Rectal smooth muscle tissue (tissue), 1 donor: Measurements from ENCODE around the gene HIVEP2.

Source experiments
- H3K27ac ChIP-seq: one replicate; pipeline ENCODE4 v1.7.0; 2013; ENCODE audit warnings: low read depth, low read length, inconsistent platforms
- H3K27me3 ChIP-seq: one replicate; pipeline ENCODE4 v1.7.0; 2013; ENCODE audit warnings: low read length; ENCODE audit not compliant: control insufficient read depth, insufficient read depth
- H3K36me3 ChIP-seq: one replicate; pipeline ENCODE4 v1.7.0; 2013; ENCODE audit warnings: low read length; ENCODE audit not compliant: control insufficient read depth, insufficient read depth
- H3K4me1 ChIP-seq: one replicate; pipeline ENCODE4 v1.7.0; 2013; ENCODE audit warnings: low read length; ENCODE audit not compliant: control insufficient read depth, insufficient read depth
- H3K4me3 ChIP-seq: one replicate; pipeline ENCODE4 v1.7.0; 2013; ENCODE audit warnings: low read length
- H3K9ac ChIP-seq: one replicate; pipeline ENCODE4 v1.7.0; 2013; ENCODE audit warnings: low read length

HIVEP2 gene

DNA sequence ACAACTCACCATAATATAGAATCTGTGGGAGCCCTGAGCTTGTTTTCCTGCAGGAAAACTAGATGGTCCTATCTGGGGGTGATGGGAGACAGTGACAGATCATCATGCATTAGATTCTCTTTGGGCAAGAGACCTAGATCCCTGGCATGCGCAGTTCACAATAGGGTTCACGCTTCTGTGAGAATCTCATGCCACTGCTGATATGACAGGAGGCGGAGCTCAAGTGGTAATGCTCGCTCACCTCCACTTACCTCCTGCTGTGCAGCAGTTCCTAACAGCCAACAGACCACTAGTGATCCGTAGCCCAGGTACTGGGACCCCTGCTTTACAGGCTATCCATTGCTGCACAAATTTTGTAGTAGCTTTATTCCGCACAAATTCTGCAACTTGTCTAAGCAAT lies 84.5 kb downstream of the HIVEP2 start:
- no peak overlapping the region for H3K4me3 ChIP-seq
- no peaks in the 10 kb centered on the region for H3K36me3 ChIP-seq
- no peak overlapping the region for H3K27ac ChIP-seq
- H3K9ac ChIP-seq, result no peak overlapping the region
- H3K27me3 ChIP-seq, result no peaks in the 10 kb centered on the region
- H3K4me1 ChIP-seq, result no peaks in the 10 kb centered on the region

DNA sequence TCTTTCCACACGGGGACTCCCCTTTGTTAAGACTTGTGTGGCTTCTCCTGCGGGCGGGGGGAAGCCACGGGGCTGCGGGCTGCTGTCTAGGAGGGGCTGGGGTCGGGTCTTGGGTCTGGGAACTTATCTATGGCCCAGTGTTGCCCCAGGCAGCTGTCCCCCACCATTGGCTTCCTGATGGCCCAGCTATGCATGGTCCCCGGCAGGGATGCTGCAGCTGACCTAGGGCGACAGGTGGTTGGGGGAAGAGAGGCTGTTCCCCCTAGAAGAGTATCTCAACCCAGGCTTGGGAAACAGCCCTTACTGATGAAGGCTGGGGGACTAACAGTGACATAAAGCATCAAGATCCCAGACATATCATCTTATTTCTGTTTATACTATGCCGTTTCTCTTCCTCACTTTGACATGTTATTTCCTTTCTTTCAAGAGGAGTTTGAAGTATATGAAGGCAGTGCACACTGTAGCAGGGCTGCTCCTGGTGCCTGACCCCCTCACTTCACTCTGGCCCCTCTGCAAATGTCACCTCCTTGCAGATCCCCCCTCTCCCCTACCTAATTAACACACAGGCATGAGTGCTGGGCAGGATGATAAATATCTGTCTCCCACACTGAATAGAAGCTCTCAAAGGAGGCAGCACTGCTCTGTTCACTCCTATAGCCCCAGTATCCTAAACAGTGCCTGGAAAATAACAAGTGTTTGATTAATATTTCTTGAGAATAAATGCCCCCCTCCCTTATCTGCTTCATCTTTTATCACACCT lies 87.0 kb downstream of the HIVEP2 start:
- Histone ChIP-seq H3K4me3 (no peak overlapping the region), H3K27ac (no peak overlapping the region), H3K36me3 (no peaks in the 10 kb centered on the region), H3K9ac (no peak overlapping the region), H3K27me3 (no peaks in the 10 kb centered on the region), H3K4me1 (no peaks in the 10 kb centered on the region)

DNA sequence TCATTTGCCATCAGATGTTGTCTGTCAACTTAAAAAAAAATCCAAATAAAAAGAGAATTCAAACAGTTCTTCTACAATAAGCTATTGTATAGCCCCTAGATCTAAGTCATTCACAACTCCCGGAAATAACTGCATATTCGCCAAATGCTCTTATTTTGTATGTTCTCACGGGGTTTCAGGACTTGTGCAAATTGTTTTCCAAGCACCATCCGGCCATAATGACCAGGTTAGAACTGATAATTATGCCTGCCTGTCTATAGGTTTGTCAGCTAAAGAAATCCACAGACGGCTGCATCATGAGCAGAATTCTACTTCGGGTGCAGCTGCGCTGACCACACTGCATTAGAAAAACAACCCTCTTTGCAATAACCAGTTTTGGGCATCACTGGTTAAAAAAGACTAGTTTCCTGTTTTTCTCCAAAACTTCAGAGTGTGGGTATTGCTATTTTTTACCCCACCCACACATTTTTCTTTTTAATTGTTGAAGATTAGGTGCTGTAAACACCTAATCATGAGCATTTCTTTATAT lies 87.7 kb downstream of the HIVEP2 start:
- H3K9ac ChIP-seq, result no peak overlapping the region
- H3K27me3 ChIP-seq, result no peaks in the 10 kb centered on the region
- H3K36me3 ChIP-seq, result no peaks in the 10 kb centered on the region
- no peak overlapping the region for H3K27ac ChIP-seq
- no peak overlapping the region for H3K4me3 ChIP-seq
- H3K4me1 ChIP-seq, result no peaks in the 10 kb centered on the region

DNA sequence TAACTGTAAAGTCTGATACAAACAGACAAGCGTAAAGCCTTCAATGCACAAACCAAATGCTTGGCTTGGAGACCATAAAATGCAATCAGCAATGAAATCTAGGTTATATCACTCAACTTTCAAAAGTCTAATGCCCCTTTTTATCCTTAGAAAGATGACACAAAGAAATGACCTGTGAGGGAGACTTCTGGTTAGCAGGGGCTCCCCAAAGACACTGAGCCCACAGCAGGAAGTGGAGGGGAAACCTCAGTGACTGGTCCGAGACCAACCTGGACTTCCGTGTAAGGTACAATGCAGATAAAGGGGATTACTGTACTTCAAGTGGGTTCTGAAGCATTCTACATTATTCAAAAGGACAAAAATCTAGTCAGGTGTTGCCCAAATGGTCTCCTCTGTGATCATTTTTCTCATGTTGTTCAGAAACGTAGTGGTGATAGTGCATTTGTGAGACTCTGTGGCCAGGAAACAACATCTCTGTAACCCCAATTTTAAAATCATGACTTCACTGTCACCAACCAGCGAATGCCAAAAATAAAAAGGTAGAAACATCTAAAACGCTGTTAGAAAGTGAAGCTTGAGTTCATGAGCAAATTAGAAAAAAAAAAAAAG lies 88.2 kb downstream of the HIVEP2 start:
- no peak overlapping the region for H3K9ac ChIP-seq
- no peak overlapping the region for H3K4me3 ChIP-seq
- no peaks in the 10 kb centered on the region for H3K4me1 ChIP-seq
- no peaks in the 10 kb centered on the region for H3K27me3 ChIP-seq
- no peaks in the 10 kb centered on the region for H3K36me3 ChIP-seq
- H3K27ac ChIP-seq, result no peak overlapping the region

DNA sequence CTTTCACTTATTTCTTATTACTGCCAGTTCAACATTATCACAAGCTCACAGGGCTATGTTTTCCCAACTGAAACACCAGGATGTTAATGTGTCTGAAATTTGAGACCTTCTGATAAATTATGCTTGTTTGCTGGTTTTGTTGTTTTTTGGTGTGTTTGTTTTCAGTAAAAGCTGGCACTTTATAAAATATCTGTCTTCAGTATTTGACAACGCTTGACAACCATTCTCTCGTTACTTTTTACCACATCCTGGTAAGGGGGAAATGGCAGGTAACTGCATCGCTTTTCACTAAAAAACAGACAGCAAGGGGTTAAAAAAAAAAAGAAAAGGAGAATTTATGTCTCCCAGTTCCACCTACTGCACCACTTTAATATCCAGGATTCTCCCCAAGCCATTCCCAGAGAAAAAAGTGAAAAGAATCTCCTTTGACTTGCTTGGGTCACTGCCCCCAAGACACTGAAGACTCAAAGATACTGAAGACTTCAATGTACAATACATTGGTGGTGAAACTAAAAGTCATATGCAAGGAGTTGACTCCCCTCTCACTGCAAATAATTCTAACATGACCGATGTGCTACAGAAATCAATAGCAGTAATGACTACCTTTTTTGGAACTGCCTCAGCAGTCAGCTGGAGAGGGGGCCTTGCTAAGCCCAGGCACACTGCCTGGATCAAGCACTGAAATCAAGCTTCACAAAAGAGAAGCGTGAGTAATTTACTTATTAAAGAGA lies 88.9 kb downstream of the HIVEP2 start:
- Histone ChIP-seq H3K27me3 (no peaks in the 10 kb centered on the region), H3K27ac (no peak overlapping the region), H3K36me3 (no peaks in the 10 kb centered on the region), H3K4me3 (no peak overlapping the region), H3K9ac (no peak overlapping the region), H3K4me1 (peaks cover 4% of the 10 kb centered on the region)

DNA sequence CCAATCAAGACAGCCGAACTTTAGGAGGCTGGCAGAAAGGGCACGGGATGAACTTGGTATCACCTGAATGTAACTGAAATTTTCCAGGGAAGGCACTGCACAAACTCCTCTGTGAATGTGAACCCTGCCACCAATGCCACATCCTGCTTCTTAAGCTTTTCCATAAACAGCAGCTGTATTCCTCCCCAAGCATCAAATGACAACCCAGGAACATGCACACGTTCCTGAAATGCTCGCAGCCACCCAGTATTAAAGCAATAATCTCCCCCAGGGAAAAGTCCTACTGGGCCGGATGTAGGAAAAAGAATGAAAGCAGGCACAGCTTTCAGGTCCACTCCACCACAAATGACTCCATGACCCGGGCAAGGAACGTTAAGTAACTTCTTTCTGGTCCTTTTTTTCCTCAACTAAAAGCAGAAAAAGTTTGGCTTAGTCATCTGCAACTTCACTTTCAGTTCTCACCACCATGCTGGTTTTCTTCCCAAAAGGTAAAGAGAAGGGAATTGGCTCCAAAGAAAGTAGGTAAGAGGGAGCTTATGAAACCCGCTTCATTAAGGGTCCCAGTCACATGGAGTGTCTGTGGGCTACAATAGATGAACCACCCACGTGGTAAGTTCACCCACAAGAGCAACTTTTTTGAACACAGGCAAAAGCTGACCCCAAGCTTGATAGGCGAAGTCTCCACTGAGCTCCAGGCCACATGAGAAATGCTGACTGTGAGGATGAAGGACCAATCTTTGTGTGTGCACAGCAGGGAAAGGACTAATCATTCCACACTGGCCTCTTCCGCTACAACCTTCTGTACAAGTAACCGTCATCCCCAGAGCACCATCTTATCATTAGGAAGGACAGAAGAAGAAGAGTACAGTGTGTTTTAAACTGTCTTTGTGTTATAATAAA lies 90.1 kb downstream of the HIVEP2 start:
- H3K27ac ChIP-seq, result no peak overlapping the region
- H3K9ac ChIP-seq, result no peak overlapping the region
- H3K27me3 ChIP-seq, result no peaks in the 10 kb centered on the region
- no peak overlapping the region for H3K4me3 ChIP-seq
- H3K36me3 ChIP-seq, result no peaks in the 10 kb centered on the region
- H3K4me1 ChIP-seq, result peaks cover 4% of the 10 kb centered on the region

DNA sequence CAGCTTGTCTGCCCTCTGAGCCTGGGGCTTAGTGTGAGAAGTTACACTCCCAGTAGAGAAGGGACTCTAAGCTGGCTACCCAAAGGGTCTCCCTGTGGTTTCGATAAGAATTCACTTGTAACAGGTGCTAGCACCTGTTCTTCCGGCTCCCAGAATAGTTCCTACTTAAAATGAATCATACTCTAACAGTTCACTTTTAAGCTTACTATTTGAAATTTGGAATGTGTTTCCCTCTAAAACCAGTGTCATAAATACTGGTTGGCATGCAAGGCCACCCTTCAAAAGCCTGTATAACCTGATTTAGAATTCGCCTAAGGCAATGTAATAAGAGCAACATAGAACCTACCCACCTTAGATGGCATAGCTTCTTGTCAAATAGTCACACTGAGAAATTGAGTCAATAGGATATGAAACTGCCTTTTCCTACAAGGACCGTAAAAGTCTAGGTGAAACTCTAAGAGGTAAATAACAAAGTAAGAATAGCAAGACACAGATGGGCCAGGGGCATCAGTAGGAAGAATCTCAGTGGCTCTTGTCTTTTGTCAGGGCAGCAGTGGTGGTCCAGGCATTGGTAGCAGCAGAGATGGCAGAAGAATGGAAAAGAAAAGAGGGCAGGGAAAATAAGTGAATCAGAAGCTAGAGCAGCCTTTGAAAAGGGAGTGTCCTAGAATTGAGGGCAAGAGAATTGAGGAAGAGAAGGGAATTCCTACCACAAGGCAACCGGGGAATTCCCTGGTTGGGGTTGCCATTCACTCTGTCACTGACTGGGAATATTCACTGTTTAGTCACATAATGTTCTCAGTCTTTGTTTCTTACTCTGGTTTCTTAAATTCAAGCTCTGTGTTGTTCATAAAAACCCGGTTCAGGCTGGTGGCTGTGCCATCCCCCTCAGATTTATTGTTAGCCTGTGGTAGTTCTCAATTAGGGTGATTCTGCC lies 91.5 kb downstream of the HIVEP2 start:
- no peak overlapping the region for H3K27ac ChIP-seq

DNA sequence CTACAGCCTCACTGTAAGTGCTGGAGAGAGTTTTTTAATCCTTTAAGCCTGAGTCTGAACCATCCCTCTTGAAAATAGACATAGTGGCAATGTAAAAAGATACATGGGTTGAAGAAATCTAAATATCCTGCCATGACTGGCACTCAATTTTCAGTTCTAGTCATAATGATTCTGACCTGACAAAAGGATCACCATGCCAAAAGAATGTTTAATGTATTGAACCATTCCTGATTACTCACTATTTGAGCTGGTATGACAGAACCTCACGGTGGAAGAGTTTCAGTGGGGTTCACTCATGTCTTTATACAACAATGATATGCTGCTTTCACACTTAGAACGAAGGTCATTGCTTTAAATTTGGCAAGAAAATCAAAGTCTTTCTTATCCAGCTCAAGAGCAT lies 93.4 kb downstream of the HIVEP2 start:
- Histone ChIP-seq H3K27me3 (no peaks in the 10 kb centered on the region), H3K4me1 (peaks cover 4% of the 10 kb centered on the region), H3K27ac (no peak overlapping the region), H3K4me3 (no peak overlapping the region), H3K36me3 (no peaks in the 10 kb centered on the region), H3K9ac (no peak overlapping the region)

More for the DNA sequence above, 91.5 kb downstream of the HIVEP2 start:
- H3K4me1 ChIP-seq, result peaks cover 4% of the 10 kb centered on the region
- no peak overlapping the region for H3K9ac ChIP-seq
- H3K27me3 ChIP-seq, result no peaks in the 10 kb centered on the region
- no peak overlapping the region for H3K4me3 ChIP-seq
- H3K36me3 ChIP-seq, result no peaks in the 10 kb centered on the region

DNA sequence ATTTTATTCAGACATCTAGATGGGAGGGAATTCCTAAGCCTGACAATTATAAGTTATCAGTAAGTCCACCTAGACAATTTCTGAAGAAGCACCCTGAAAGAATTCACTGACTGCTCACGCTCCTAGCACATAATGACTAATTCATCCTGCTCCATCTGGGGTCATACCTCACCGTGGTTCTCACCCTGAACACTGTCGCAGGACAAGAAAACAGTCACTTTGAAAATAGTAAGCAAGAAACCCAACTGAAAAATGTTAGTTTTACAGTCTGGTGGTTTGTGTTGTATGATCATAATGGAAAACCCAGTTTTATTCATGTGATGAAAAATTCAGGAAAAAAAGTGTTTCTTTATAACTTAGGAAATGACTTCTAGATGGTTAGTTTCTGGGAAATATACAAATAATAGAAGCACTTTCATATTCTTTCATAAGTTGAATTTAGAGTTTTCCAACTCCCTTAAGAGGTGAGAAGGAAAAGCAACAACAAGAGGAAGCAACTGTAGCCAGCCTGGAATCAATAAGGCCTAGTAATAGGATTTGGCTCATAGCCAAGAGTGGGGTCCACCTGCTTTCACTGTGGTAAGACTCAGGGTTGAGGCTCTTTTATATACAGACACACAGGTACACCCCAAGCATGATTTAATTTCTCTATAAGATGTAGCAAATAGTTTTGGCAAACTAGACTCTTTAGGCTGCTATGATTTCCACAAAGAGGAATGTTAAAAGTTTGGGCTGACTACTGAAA lies 94.1 kb downstream of the HIVEP2 start:
- Histone ChIP-seq H3K4me3 (no peak overlapping the region), H3K36me3 (no peaks in the 10 kb centered on the region), H3K27ac (no peak overlapping the region), H3K4me1 (peaks cover 4% of the 10 kb centered on the region), H3K27me3 (no peaks in the 10 kb centered on the region), H3K9ac (no peak overlapping the region)

DNA sequence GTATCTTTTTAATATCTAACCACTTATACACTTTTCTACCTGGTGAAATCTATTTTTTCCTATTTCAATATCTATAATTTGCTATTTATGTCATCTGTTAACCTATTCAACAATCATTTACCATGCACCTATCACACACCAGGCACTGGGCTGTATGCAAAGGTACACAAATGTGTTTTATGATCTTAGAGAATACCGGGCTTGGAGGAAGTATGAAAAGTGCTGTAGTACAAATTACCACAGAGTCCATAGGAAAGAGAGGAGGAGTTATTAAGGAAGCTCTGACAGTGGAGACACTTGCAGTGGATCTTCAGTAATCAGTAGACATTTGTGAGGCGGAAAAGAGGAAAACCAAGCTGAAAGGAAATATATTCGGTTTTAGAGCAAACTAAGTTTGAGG lies 96.0 kb downstream of the HIVEP2 start:
- H3K27me3 ChIP-seq, result no peaks in the 10 kb centered on the region
- H3K27ac ChIP-seq, result no peak overlapping the region
- peaks cover 10% of the 10 kb centered on the region for H3K4me1 ChIP-seq
- H3K36me3 ChIP-seq, result no peaks in the 10 kb centered on the region
- H3K4me3 ChIP-seq, result no peak overlapping the region
- no peak overlapping the region for H3K9ac ChIP-seq

DNA sequence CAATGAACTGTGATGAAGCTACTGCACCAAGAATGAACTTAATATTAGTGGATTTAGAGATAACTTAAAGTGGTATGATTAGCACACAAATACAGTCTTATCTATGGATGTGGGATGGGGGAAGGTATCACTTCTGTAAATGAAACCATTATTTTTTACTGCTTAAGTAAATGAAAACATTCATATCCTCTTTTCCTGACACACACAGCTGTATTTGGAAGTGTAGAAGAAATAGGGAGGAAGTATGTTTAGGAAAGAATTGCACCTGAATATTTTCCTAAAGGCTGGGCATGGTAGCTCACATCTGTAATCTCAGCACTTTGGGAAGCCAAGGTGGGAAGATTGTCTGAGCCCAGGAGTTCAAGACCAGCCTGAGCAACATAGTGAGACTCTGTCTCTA lies 96.8 kb downstream of the HIVEP2 start:
- peaks cover 10% of the 10 kb centered on the region for H3K4me1 ChIP-seq
- H3K36me3 ChIP-seq, result no peaks in the 10 kb centered on the region
- no peak overlapping the region for H3K4me3 ChIP-seq
- no peaks in the 10 kb centered on the region for H3K27me3 ChIP-seq
- H3K9ac ChIP-seq, result no peak overlapping the region
- H3K27ac ChIP-seq, result no peak overlapping the region
